Astrocyte (in vitro differentiated cells and primary cell): ENCODE results near the gene ATP2B2. TPM values are rescaled to one million over a fixed set of nuclear protein-coding genes. Genes with fewer than 3 reads are reported as not detected.

Experiments used
- DNase-seq: peaks from one replicate; pipeline ENCODE4 v3.0.0-alpha.2; 2010; ENCODE audit warnings: low read depth
- FAIRE-seq: peaks from 2 replicates; lab custom pipeline; 2011; peaks lifted over from hg19 to GRCh38; lab: Jason Lieb, UNC
- H2AFZ ChIP-seq: 2 replicates; pipeline ENCODE4 v1.6.0; 2012; ENCODE audit warnings: low read depth, low read length, inconsistent platforms
- H3K27ac ChIP-seq: 2 replicates; pipeline ENCODE4 v1.5.1; 2011; ENCODE audit warnings: low read depth, low read length, inconsistent platforms
- H3K27me3 ChIP-seq: 2 replicates; pipeline ENCODE4 v1.6.0; 2011; ENCODE audit warnings: low read length, inconsistent platforms; ENCODE audit not compliant: insufficient read depth
- H3K36me3 ChIP-seq: 2 replicates; pipeline ENCODE4 v1.5.1; 2011; ENCODE audit warnings: low read length, inconsistent platforms; ENCODE audit not compliant: insufficient read depth
- H3K4me1 ChIP-seq: 2 replicates; pipeline ENCODE4 v1.5.1; 2011; ENCODE audit warnings: low read length, inconsistent platforms; ENCODE audit not compliant: insufficient read depth
- H3K4me2 ChIP-seq: 2 replicates; pipeline ENCODE4 v1.6.0; 2012; ENCODE audit warnings: low read length, inconsistent platforms
- H3K4me3 ChIP-seq: 2 replicates; pipeline ENCODE4 v1.5.1; 2011; ENCODE audit warnings: low read depth, mild to moderate bottlenecking, low read length, inconsistent platforms; ENCODE audit not compliant: insufficient read depth
- H3K79me2 ChIP-seq: 2 replicates; pipeline ENCODE4 v1.6.0; 2012; ENCODE audit warnings: mild to moderate bottlenecking, low read length, inconsistent platforms; ENCODE audit not compliant: insufficient read depth
- H3K9ac ChIP-seq: 2 replicates; pipeline ENCODE4 v1.6.0; 2012; ENCODE audit warnings: mild to moderate bottlenecking, low read length, inconsistent platforms
- H3K9me3 ChIP-seq: 2 replicates; pipeline ENCODE4 v1.5.1; 2012; ENCODE audit warnings: low read depth, mild to moderate bottlenecking, low read length, inconsistent platforms; ENCODE audit not compliant: insufficient read depth
- H4K20me1 ChIP-seq: 2 replicates; pipeline ENCODE4 v1.6.0; 2012; ENCODE audit warnings: low read length, inconsistent platforms; ENCODE audit not compliant: insufficient read depth
- H3K27ac Mint-ChIP-seq: one replicate; pipeline ENCODE4 v1.8.0; 2021; ENCODE audit warnings: mild to moderate bottlenecking, mixed read lengths; ENCODE audit not compliant: unreplicated experiment
- H3K27me3 Mint-ChIP-seq: one replicate; pipeline ENCODE4 v1.8.0; 2021; ENCODE audit warnings: low read depth, mixed read lengths; ENCODE audit not compliant: unreplicated experiment
- H3K36me3 Mint-ChIP-seq: one replicate; pipeline ENCODE4 v1.8.0; 2021; ENCODE audit warnings: low read depth, mixed read lengths; ENCODE audit not compliant: unreplicated experiment
- H3K4me1 Mint-ChIP-seq: one replicate; pipeline ENCODE4 v1.8.0; 2021; ENCODE audit warnings: low read depth, mixed read lengths; ENCODE audit not compliant: unreplicated experiment
- H3K4me3 Mint-ChIP-seq: one replicate; pipeline ENCODE4 v1.8.0; 2021; ENCODE audit warnings: mild to moderate bottlenecking, moderate library complexity, mixed read lengths; ENCODE audit not compliant: unreplicated experiment
- H3K9me3 Mint-ChIP-seq: one replicate; pipeline ENCODE4 v1.8.0; 2021; ENCODE audit warnings: mild to moderate bottlenecking, mixed read lengths; ENCODE audit not compliant: unreplicated experiment
- EZH2 ChIP-seq: IDR thresholded peaks from 2 replicates; pipeline ENCODE4 v1.6.1; 2012; ENCODE audit warnings: mild to moderate bottlenecking, low read length, inconsistent platforms; ENCODE audit not compliant: insufficient read depth
- total RNA-seq: library from RNA; stranded (reverse); gene quantifications from 2 replicates; pipeline ENCODE4 v1.2.1, GENCODE V29; 2021
- TF ChIP-seq, protein P1 (sequence below): IDR thresholded peaks from 2 replicates; pipeline ENCODE4 v1.5.1; 2011; ENCODE audit warnings: low read depth, mild to moderate bottlenecking, inconsistent platforms, low read length, moderate library complexity; ENCODE audit not compliant: insufficient read depth

The ATP2B2 gene
- total RNA-seq, 1 donor from 2014 or later: 0.05 TPM

DNA sequence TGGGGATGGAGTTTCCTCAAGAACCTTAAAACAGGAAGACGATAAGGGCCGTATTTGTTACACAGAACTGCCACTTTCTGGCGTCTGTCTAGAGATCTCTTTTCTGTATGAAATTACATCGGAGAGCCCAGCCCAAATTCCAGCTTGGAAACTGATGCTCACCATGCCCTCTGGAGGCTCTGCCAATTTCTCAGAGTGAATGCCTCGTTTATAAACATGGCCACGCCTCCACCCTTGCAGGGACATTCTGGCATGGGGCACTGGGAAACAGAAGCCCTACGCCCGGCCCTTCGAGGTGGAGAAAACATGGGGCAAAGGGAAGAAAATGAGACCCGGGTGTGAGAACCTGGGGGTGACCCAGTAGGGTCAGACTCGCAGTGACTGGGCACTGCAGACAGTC, 131.1 kb downstream of the ATP2B2 start:
- no peaks in the 10 kb centered on the region for H3K27me3 ChIP-seq
- FAIRE-seq (no peak), DNase-seq (no peak)
- H3K9ac ChIP-seq: no peak overlapping the region
- peaks cover 7% of the 10 kb centered on the region for H3K4me1 ChIP-seq
- no peaks in the 10 kb centered on the region for H3K79me2 ChIP-seq
- peaks cover 13% of the 10 kb centered on the region for H3K9me3 Mint-ChIP-seq
- no peak overlapping the region for H3K4me3 Mint-ChIP-seq
- no peak overlapping the region for H2AFZ ChIP-seq
- TF ChIP-seq EZH2: no peak
- TF ChIP-seq, protein P1, sequence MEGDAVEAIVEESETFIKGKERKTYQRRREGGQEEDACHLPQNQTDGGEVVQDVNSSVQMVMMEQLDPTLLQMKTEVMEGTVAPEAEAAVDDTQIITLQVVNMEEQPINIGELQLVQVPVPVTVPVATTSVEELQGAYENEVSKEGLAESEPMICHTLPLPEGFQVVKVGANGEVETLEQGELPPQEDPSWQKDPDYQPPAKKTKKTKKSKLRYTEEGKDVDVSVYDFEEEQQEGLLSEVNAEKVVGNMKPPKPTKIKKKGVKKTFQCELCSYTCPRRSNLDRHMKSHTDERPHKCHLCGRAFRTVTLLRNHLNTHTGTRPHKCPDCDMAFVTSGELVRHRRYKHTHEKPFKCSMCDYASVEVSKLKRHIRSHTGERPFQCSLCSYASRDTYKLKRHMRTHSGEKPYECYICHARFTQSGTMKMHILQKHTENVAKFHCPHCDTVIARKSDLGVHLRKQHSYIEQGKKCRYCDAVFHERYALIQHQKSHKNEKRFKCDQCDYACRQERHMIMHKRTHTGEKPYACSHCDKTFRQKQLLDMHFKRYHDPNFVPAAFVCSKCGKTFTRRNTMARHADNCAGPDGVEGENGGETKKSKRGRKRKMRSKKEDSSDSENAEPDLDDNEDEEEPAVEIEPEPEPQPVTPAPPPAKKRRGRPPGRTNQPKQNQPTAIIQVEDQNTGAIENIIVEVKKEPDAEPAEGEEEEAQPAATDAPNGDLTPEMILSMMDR: no peak
- no peak overlapping the region for H3K4me3 ChIP-seq
- H3K4me2 ChIP-seq: no peak overlapping the region
- H3K9me3 ChIP-seq: peaks cover 5% of the 10 kb centered on the region
- H3K4me1 Mint-ChIP-seq: peaks cover 10% of the 10 kb centered on the region
- no peaks in the 10 kb centered on the region for H3K36me3 ChIP-seq
- peaks cover 38% of the 10 kb centered on the region for H3K27me3 Mint-ChIP-seq
- H3K27ac ChIP-seq: no peak overlapping the region
- no peak overlapping the region for H3K27ac Mint-ChIP-seq
- H3K36me3 Mint-ChIP-seq: no peaks in the 10 kb centered on the region
- H4K20me1 ChIP-seq: no peaks in the 10 kb centered on the region

DNA sequence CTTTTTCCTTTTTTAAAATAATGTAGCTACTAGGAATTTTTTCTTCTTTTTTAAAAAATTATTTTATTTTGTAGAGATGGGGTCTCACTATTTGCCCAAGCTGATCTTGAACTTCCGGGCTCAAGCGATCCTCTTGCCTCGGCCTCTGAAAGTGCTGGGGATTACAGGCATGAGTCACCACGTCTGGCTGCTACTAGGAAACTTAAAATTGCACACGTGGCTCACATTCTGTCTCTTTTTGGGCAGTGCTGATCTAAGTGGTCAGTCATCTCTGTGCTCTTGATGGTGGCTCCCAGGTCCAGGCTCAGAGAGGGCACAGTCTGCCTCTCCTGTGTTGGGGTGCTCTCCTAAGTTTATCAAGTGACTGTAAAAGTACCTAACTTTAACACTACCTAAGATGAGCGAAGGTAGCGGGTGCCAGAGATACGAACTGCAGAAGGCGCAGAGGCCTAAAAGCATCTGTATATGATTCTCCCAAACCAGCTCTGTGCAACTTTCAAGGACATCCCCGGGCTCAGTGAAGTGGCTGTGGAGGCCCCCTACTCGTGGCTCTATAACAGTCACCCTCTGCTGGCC, 131.6 kb downstream of the ATP2B2 start:
- no peak overlapping the region for H3K4me3 Mint-ChIP-seq
- TF ChIP-seq EZH2: no peak
- TF ChIP-seq, protein P1: no peak
- no peaks in the 10 kb centered on the region for H3K79me2 ChIP-seq
- no peaks in the 10 kb centered on the region for H3K36me3 Mint-ChIP-seq
- H3K9me3 ChIP-seq: peaks cover 5% of the 10 kb centered on the region
- peaks cover 10% of the 10 kb centered on the region for H3K4me1 Mint-ChIP-seq
- H3K4me3 ChIP-seq: no peak overlapping the region
- no peak overlapping the region for H2AFZ ChIP-seq
- peaks cover 13% of the 10 kb centered on the region for H3K9me3 Mint-ChIP-seq
- no peaks in the 10 kb centered on the region for H3K36me3 ChIP-seq
- H3K4me1 ChIP-seq: peaks cover 7% of the 10 kb centered on the region
- H3K27me3 ChIP-seq: no peaks in the 10 kb centered on the region
- H3K9ac ChIP-seq: no peak overlapping the region
- no peaks in the 10 kb centered on the region for H4K20me1 ChIP-seq
- H3K27ac ChIP-seq: no peak overlapping the region
- peaks cover 37% of the 10 kb centered on the region for H3K27me3 Mint-ChIP-seq
- DNase-seq (peak; percentile 57), FAIRE-seq (no peak)
- no peak overlapping the region for H3K4me2 ChIP-seq
- peak overlapping the region; percentile 80 for H3K27ac Mint-ChIP-seq

DNA sequence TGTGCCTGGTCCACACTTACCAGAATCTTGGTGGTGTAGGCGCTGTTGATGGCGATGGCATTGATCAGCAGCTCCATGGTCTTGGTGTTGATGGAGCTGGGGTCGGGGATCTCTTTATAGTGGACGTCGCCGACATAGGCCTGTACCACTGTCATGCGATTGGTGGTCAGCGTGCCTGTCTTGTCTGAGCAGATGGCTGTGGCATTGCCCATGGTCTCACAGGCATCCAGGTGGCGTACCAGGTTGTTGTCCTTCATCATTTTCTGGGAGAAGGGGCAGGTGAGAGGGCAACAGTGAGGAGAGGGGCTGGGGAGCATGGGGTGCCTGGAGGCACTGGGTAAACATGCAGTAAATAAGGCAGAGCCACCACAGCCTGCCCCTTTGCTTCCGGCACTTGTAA, 133.6 kb downstream of the ATP2B2 start:
- Histone ChIP-seq H3K79me2 (no peaks in the 10 kb centered on the region), H3K4me2 (no peak overlapping the region), H2AFZ (no peak overlapping the region), H3K9me3 (peaks cover 5% of the 10 kb centered on the region), H3K27me3 (no peaks in the 10 kb centered on the region), H3K4me1 (peaks cover 16% of the 10 kb centered on the region), H3K4me3 (no peak overlapping the region), H3K27ac (no peak overlapping the region), H3K9ac (no peak overlapping the region), H3K36me3 (no peaks in the 10 kb centered on the region), H4K20me1 (no peaks in the 10 kb centered on the region)
- Mint-ChIP-seq H3K36me3 (no peaks in the 10 kb centered on the region), H3K4me3 (no peak overlapping the region), H3K9me3 (peaks cover 18% of the 10 kb centered on the region), H3K27ac (no peak overlapping the region), H3K4me1 (peaks cover 19% of the 10 kb centered on the region), H3K27me3 (peaks cover 28% of the 10 kb centered on the region)
- DNase-seq (no peak), FAIRE-seq (no peak)
- TF ChIP-seq, protein P1: no peak
- TF ChIP-seq EZH2: no peak
